Endothelial cell of umbilical vein (primary cell): ENCODE data around the gene NCOR1. TPM values are rescaled to one million over a fixed set of nuclear protein-coding genes. Genes with fewer than 3 reads are reported as not detected.

Source experiments
- BruUV-seq: library from RNA; stranded (reverse); fragments of 400-500 nt; replicated peaks from 2 replicates; lab custom pipeline; 2021; lab: Mats Ljungman, UMichigan
- CTCF ChIA-PET: fragments of 300-600, 350-600 bp; sonication (Branson Sonifier 250); formaldehyde crosslinking; loops from one replicate; lab custom pipeline; 2021; ENCODE audit warnings: antibody characterized with exemption, inconsistent platforms; lab: Charles Lee
- POLR2A ChIA-PET: fragments of 300-600, 350-600 bp; sonication (Branson Sonifier 250); formaldehyde crosslinking; loops from one replicate; lab custom pipeline; 2021; ENCODE audit warnings: antibody characterized with exemption, inconsistent platforms; lab: Charles Lee
- DNase-seq: peaks from one replicate; pipeline ENCODE4 v3.0.0-alpha.2; 2011; ENCODE audit warnings: low read depth, low spot score
- FAIRE-seq: peaks from 2 replicates; lab custom pipeline; 2011; peaks lifted over from hg19 to GRCh38; lab: Jason Lieb, UNC
- H2AFZ ChIP-seq: 2 replicates; pipeline ENCODE4 v1.6.0; 2012; ENCODE audit warnings: low read depth, low read length, control low read depth, inconsistent platforms
- H3K27ac ChIP-seq: 2 replicates; pipeline ENCODE4 v1.5.1; 2011; ENCODE audit warnings: low read depth, mild to moderate bottlenecking, control low read depth, low read length, moderate library complexity; ENCODE audit not compliant: insufficient read depth
- H3K27me3 ChIP-seq, 2 experiments: 2 replicates each; pipeline versions ENCODE4 v1.6.0 to v1.6.1; 2011; ENCODE audit warnings: low read length in 2 of 2, mixed read lengths in 1 of 2; ENCODE audit not compliant: control insufficient read depth in 2 of 2, insufficient read depth in 2 of 2
- H3K36me3 ChIP-seq, 2 experiments: 2 replicates in 1 of 2; 3 replicates in 1 of 2; pipeline ENCODE4 v1.5.1; 2011; ENCODE audit warnings: low read length in 2 of 2, mild to moderate bottlenecking in 1 of 2, moderate library complexity in 1 of 2; ENCODE audit not compliant: control insufficient read depth in 2 of 2, insufficient read depth in 2 of 2; ENCODE audit errors: extremely low read depth in 1 of 2
- H3K4me1 ChIP-seq: 3 replicates; pipeline ENCODE4 v1.5.1; 2011; ENCODE audit warnings: mild to moderate bottlenecking, low read length; ENCODE audit not compliant: control insufficient read depth, insufficient read depth; ENCODE audit errors: extremely low read depth
- H3K4me2 ChIP-seq: 2 replicates; pipeline ENCODE4 v1.6.1; 2011; ENCODE audit warnings: low read length, control low read depth, mixed read lengths; ENCODE audit not compliant: insufficient read depth
- H3K4me3 ChIP-seq, 3 experiments: fragments of 200-600 bp in 1 of 3; sonication (generic), shearing (Covaris generic) in 1 of 3; replicated peaks in 1 of 3; 2 replicates each; pipeline ENCODE4 v1.5.1; 2011 to 2016; ENCODE audit warnings: control low read depth in 3 of 3, low read length in 3 of 3, mild to moderate bottlenecking in 2 of 3, inconsistent platforms in 1 of 3, low read depth in 1 of 3, moderate library complexity in 1 of 3; ENCODE audit not compliant: insufficient read depth in 1 of 3
- H3K79me2 ChIP-seq: 2 replicates; pipeline ENCODE4 v1.6.0; 2012; ENCODE audit warnings: low read length, inconsistent platforms; ENCODE audit not compliant: control insufficient read depth, insufficient read depth
- H3K9ac ChIP-seq: replicated peaks from 2 replicates; pipeline ENCODE3; 2011; ENCODE audit warnings: low read length, control low read depth; ENCODE audit not compliant: insufficient read depth; ENCODE audit errors: extremely low read depth
- H3K9me1 ChIP-seq: replicated peaks from 3 replicates; pipeline ENCODE4 v1.6.0; 2011; ENCODE audit warnings: mild to moderate bottlenecking, low read length; ENCODE audit not compliant: control insufficient read depth, insufficient read depth; ENCODE audit errors: extremely low read depth
- H3K9me3 ChIP-seq: replicated peaks from 2 replicates; pipeline ENCODE4 v1.5.1; 2012; ENCODE audit warnings: low read length, inconsistent platforms; ENCODE audit not compliant: control insufficient read depth, insufficient read depth
- H4K20me1 ChIP-seq: replicated peaks from 2 replicates; pipeline ENCODE3; 2011; ENCODE audit warnings: mild to moderate bottlenecking, low read length; ENCODE audit not compliant: control insufficient read depth, insufficient read depth; ENCODE audit errors: extremely low read depth
- CTCF ChIP-seq, 2 donors: IDR thresholded peaks; 1 replicate in 1 of 2; 2 replicates in 1 of 2; pipeline ENCODE4 v1.5.1; 2011; ENCODE audit warnings: low read length in 2 of 2, mild to moderate bottlenecking in 2 of 2, moderate library complexity in 2 of 2, control low read depth in 1 of 2, inconsistent platforms in 1 of 2, low read depth in 1 of 2; ENCODE audit not compliant: insufficient read depth in 1 of 2; ENCODE audit errors: extremely low read depth in 1 of 2
- GATA2 ChIP-seq: IDR thresholded peaks from 2 replicates; pipeline ENCODE4 v1.7.0; 2011; ENCODE audit warnings: low read depth, mild to moderate bottlenecking, moderate library complexity, mixed read lengths, low read length; ENCODE audit not compliant: insufficient read length, insufficient read depth
- JUN ChIP-seq: IDR thresholded peaks from 2 replicates; pipeline ENCODE4 v1.6.1; 2011; ENCODE audit warnings: borderline replicate concordance, low read depth; ENCODE audit not compliant: insufficient read length, insufficient read depth
- MAX ChIP-seq: IDR thresholded peaks from 2 replicates; pipeline ENCODE4 v1.6.1; 2011; ENCODE audit not compliant: insufficient read depth, insufficient read length
- POLR2A ChIP-seq: IDR thresholded peaks from 2 replicates; pipeline ENCODE4 v1.6.1; 2012; ENCODE audit warnings: low read depth, mild to moderate bottlenecking, control low read depth, low read length
- POLR2AphosphoS5 ChIP-seq: IDR thresholded peaks from 2 replicates; pipeline ENCODE4 v1.6.1; 2012; ENCODE audit warnings: low read depth, mild to moderate bottlenecking, control low read depth, low read length, moderate library complexity; ENCODE audit not compliant: insufficient read depth
- dilution Hi-C: fragments of 300-500 bp; cut with MboI; formaldehyde crosslinking; loops from one replicate; pipeline ENCODE4 v1.15.0; 2019; ENCODE audit warnings: low sequenced_read_pairs; ENCODE audit not compliant: extremely low pct_ligation_motif_present
- intact Hi-C: fragments of 100-400 bp; cut with micrococcal nuclease; formaldehyde crosslinking; loops from one replicate; pipeline ENCODE4 v1.10.0; 2022
- polyA plus RNA-seq, 4 experiments: library from polyadenylated mRNA; depleted of rRNA in 3 of 4; stranded (reverse) in 3 of 4; unstranded in 1 of 4; fragments of >200 nt; gene quantifications; 2 replicates each; pipeline versions ENCODE4 v1.2.1 to v1.2.3, GENCODE V29; 2011 to 2012; ENCODE audit warnings: missing spikeins in 1 of 4
- total RNA-seq: library from RNA; stranded (reverse); gene quantifications from 2 replicates; pipeline ENCODE4 v1.2.3, GENCODE V29; 2021

NCOR1 gene
- total and polyA plus RNA-seq, 2 donors (not counting 3 experiments of a cell fraction or from before 2014, with no cell fraction given): 90.0 to 134 TPM

- intact Hi-C loops (no loop called here), dilution Hi-C loops (no loop called here)
- H3K79me2 ChIP-seq: peaks cover 42% of the 10 kb centered on the region
- CTCF ChIA-PET: no interaction called here
- no peak overlapping the region for H3K9ac ChIP-seq
- FAIRE-seq: no peak
- H3K9me3 ChIP-seq: no peaks in the 10 kb centered on the region
- no peak overlapping the region for H3K4me2 ChIP-seq
- no peak overlapping the region for H2AFZ ChIP-seq
- no peak for DNase-seq
- H3K36me3 ChIP-seq: peaks cover 24 to 42% of the 10 kb centered on the region in 2 experiments
- H4K20me1 ChIP-seq: no peaks in the 10 kb centered on the region
- TF ChIP-seq GATA2 (no peak), POLR2A (no peak), CTCF (IDR thresholded peaks at IDR 0.05; ENCODE audit: extremely low read depth in 1 of 2, insufficient read depth in 1 of 2, low read depth in 1 of 2, low read length in 2 of 2) (no peak), MAX (no peak), POLR2AphosphoS5 (no peak), JUN (no peak)
- H3K4me1 ChIP-seq: peaks cover 14% of the 10 kb centered on the region
- H3K27me3 ChIP-seq: no peaks in the 10 kb centered on the region
- BruUV-seq: no TSS peak
- H3K27ac ChIP-seq: no peak overlapping the region
- H3K4me3 ChIP-seq: no peak overlapping the region
- H3K9me1 ChIP-seq: no peaks in the 10 kb centered on the region
- POLR2A ChIA-PET: no interaction called here
These were observed 207.9 kb downstream of the NCOR1 start for GRCh38 chr17:16007439-16007838.
